ENCODE data around the gene VPS37B. TPM values are rescaled to one million over a fixed set of nuclear protein-coding genes. Genes with fewer than 3 reads are reported as not detected.
A peak's percentile ranks its signal among the peaks of the same experiment; 100 is the strongest.

The VPS37B gene
- total and polyA plus RNA-seq, 3 experiments from 2014 or later = 19.3 to 30.6 (median 19.9) TPM

DNA sequence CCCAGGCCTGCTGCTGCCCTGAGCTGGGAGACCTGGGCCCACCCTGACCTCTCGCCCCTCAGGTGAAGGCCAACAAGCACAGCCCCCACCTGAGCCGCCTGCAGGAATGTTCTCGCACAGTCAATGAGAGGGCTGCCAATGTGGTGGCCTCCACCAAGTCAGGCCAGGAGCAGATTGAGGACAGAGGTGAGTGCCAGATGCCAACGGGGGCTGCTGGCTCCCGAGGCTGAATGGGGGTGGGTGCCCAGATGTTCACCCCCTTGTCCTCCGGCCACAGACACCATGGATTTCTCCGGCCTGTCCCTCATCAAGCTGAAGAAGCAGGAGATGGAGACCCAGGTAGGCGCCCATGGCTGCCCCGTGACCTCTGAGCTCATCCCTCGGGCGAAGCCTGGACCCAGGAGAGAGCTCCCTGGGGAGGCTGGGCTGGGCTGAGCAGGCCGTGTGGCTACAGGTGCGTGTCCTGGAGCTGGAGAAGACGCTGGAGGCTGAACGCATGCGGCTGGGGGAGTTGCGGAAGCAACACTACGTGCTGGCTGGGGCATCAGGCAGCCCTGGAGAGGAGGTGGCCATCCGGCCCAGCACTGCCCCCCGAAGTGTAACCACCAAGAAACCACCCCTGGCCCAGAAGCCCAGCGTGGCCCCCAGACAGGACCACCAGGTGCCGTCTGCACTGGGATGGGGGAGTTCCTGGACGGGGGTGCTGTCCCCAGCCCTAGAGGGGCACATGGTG is 34.9 kb downstream of the VPS37B start:
- no peaks in the 10 kb centered on the region for H3K27me3 Mint-ChIP-seq
- H3K27ac Mint-ChIP-seq = peak overlapping the region in 3 of 8 donors; percentile 6 to 69 (median 54)
- Histone ChIP-seq H3K36me3 (ENCODE audit: insufficient read depth, low read length) (no peaks in the 10 kb centered on the region), H3K27me3 (ENCODE audit: insufficient read depth, low read length, poor library complexity, severe bottlenecking) (no peaks in the 10 kb centered on the region), H3K9me3 (ENCODE audit: low read length) (no peaks in the 10 kb centered on the region), H3K4me1 (ENCODE audit: insufficient read depth, low read length) (no peaks in the 10 kb centered on the region), H3K27ac (ENCODE audit: low read depth, low read length) (no peak overlapping the region), H3K4me3 (ENCODE audit: low read length) (no peak overlapping the region)
- ChIA-PET POLR2A (interaction anchor here (1.4 to 1.8 kb wide), 3 partner anchors 11 to 105 kb away, joined by 3 to 4 read pairs (median 4); partner anchors contain the start of gene ABCB9), CTCF (interaction anchor here (0.6 to 9.1 kb wide), 28 partner anchors 11 to 381 kb away, joined by 3 to 162 read pairs (median 4); partner anchors contain the start of genes ARL6IP4 and VPS37B)
- no peak overlapping the region for H3K4me3 Mint-ChIP-seq
- peaks cover 0 to 75% (median 2%) of the 10 kb centered on the region in 3 donors for H3K36me3 Mint-ChIP-seq
- H3K4me1 Mint-ChIP-seq = peaks cover 1 to 13% (median 7%) of the 10 kb centered on the region in 3 donors
- H3K9me3 Mint-ChIP-seq = no peaks in the 10 kb centered on the region
- DNase-seq = no peak

GRCh38 chr12:122860040-122860853 is 35.7 kb downstream of the VPS37B start:
- POLR2A ChIA-PET = interaction anchor here (0.6 to 1.8 kb wide), 5 partner anchors 11 to 106 kb away, joined by 3 to 12 read pairs (median 4); partner anchors contain the start of gene ABCB9
- H3K36me3 ChIP-seq (ENCODE audit: insufficient read depth, low read length) = no peaks in the 10 kb centered on the region
- Mint-ChIP-seq H3K27me3 (no peaks in the 10 kb centered on the region), H3K4me1 (peaks cover 1 to 13% (median 7%) of the 10 kb centered on the region in 3 donors), H3K27ac (peak overlapping the region in 4 of 8 donors; percentile 54 to 85 (median 58)), H3K4me3 (peak overlapping the region in 1 of 7 donors; percentile 70), H3K36me3 (peaks cover 0 to 76% (median 2%) of the 10 kb centered on the region in 3 donors), H3K9me3 (no peaks in the 10 kb centered on the region)
- no peaks in the 10 kb centered on the region for H3K27me3 ChIP-seq (ENCODE audit: insufficient read depth, low read length, poor library complexity, severe bottlenecking)
- no peaks in the 10 kb centered on the region for H3K4me1 ChIP-seq (ENCODE audit: insufficient read depth, low read length)
- no peak overlapping the region for H3K4me3 ChIP-seq (ENCODE audit: low read length)
- H3K27ac ChIP-seq (ENCODE audit: low read depth, low read length) = no peak overlapping the region
- CTCF ChIA-PET = interaction anchor here (0.6 to 9.1 kb wide), 33 partner anchors 9 to 381 kb away, joined by 3 to 162 read pairs (median 4); partner anchors contain the start of genes ARL6IP4, OGFOD2 and VPS37B
- DNase-seq = peak; percentile 64 to 85 (median 74)
- H3K9me3 ChIP-seq (ENCODE audit: low read length) = no peaks in the 10 kb centered on the region

- Mint-ChIP-seq H3K27me3 (no peaks in the 10 kb centered on the region), H3K36me3 (peaks cover 0 to 74% (median 2%) of the 10 kb centered on the region in 3 donors), H3K4me1 (peaks cover 0 to 8% (median 2%) of the 10 kb centered on the region in 3 donors), H3K9me3 (no peaks in the 10 kb centered on the region), H3K4me3 (peak overlapping the region in 1 of 7 donors; percentile 70), H3K27ac (peak overlapping the region in 2 of 8 donors; percentile 32 to 87)
- Histone ChIP-seq H3K9me3 (ENCODE audit: low read length) (no peaks in the 10 kb centered on the region), H3K4me3 (ENCODE audit: low read length) (no peak overlapping the region), H3K27ac (ENCODE audit: low read depth, low read length) (no peak overlapping the region), H3K36me3 (ENCODE audit: insufficient read depth, low read length) (no peaks in the 10 kb centered on the region), H3K27me3 (ENCODE audit: insufficient read depth, low read length, poor library complexity, severe bottlenecking) (no peaks in the 10 kb centered on the region), H3K4me1 (ENCODE audit: insufficient read depth, low read length) (no peaks in the 10 kb centered on the region)
- ChIA-PET POLR2A (interaction anchor here (0.6 to 1.5 kb wide), 4 partner anchors 23 to 84 kb away, joined by 3 to 12 read pairs (median 6); no protein-coding TSS in a partner anchor), CTCF (interaction anchor here (0.6 to 9.1 kb wide), 9 partner anchors 8 to 115 kb away, joined by 3 to 162 read pairs (median 4); partner anchors contain the start of gene OGFOD2)
- DNase-seq = no peak
These were observed 36.5 kb downstream of the VPS37B start for GRCh38 chr12:122859303-122860039.

- no peak for DNase-seq
- Histone ChIP-seq H3K36me3 (ENCODE audit: insufficient read depth, low read length) (no peaks in the 10 kb centered on the region), H3K4me1 (ENCODE audit: insufficient read depth, low read length) (no peaks in the 10 kb centered on the region), H3K4me3 (ENCODE audit: low read length) (no peak overlapping the region), H3K27ac (ENCODE audit: low read depth, low read length) (no peak overlapping the region), H3K9me3 (ENCODE audit: low read length) (no peaks in the 10 kb centered on the region), H3K27me3 (ENCODE audit: insufficient read depth, low read length, poor library complexity, severe bottlenecking) (no peaks in the 10 kb centered on the region)
- ChIA-PET CTCF (interaction anchor here (0.9 to 9.1 kb wide), 6 partner anchors 10 to 93 kb away, joined by 3 to 162 read pairs (median 8); no protein-coding TSS in a partner anchor), POLR2A (no interaction called here)
- Mint-ChIP-seq H3K9me3 (no peaks in the 10 kb centered on the region), H3K4me3 (no peak overlapping the region), H3K4me1 (peaks cover 0 to 7% (median 0%) of the 10 kb centered on the region in 3 donors), H3K27me3 (no peaks in the 10 kb centered on the region), H3K27ac (peak overlapping the region in 1 of 8 donors; percentile 79), H3K36me3 (peaks cover 0 to 75% (median 2%) of the 10 kb centered on the region in 3 donors)
These were observed 37.2 kb downstream of the VPS37B start for GRCh38 chr12:122858591-122859302.

DNA sequence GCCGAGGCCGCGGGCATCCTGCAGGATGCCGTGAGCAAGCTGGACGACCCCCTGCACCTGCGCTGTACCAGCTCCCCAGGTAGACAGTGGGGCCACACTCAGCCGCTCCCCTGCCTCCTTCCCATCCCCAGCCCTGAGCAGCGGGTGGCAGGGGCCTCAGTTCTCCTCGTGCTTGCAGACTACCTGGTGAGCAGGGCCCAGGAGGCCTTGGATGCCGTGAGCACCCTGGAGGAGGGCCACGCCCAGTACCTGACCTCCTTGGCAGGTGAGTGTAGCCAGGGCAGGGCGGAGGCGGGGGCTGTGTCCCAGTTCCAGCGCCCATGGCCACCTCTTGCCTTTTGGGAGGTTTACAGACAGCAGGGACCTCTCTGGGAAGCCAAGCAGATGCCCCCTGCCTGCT is 37.8 kb downstream of the VPS37B start:
- ChIA-PET CTCF (interaction anchor here (1.7 to 9.1 kb wide), 3 partner anchors 64 to 380 kb away, joined by 4 to 162 read pairs (median 9); no protein-coding TSS in a partner anchor), POLR2A (interaction anchor here (0.6 kb wide), 1 partner anchor 22 kb away, joined by 10 read pairs; no protein-coding TSS in a partner anchor)
- Histone ChIP-seq H3K27ac (ENCODE audit: low read depth, low read length) (no peak overlapping the region), H3K27me3 (ENCODE audit: insufficient read depth, low read length, poor library complexity, severe bottlenecking) (no peaks in the 10 kb centered on the region), H3K9me3 (ENCODE audit: low read length) (no peaks in the 10 kb centered on the region), H3K36me3 (ENCODE audit: insufficient read depth, low read length) (no peaks in the 10 kb centered on the region), H3K4me1 (ENCODE audit: insufficient read depth, low read length) (no peaks in the 10 kb centered on the region), H3K4me3 (ENCODE audit: low read length) (no peak overlapping the region)
- no peaks in the 10 kb centered on the region for H3K9me3 Mint-ChIP-seq
- DNase-seq = no peak
- peaks cover 0 to 73% (median 2%) of the 10 kb centered on the region in 3 donors for H3K36me3 Mint-ChIP-seq
- no peak overlapping the region for H3K4me3 Mint-ChIP-seq
- no peak overlapping the region for H3K27ac Mint-ChIP-seq
- no peaks in the 10 kb centered on the region for H3K27me3 Mint-ChIP-seq
- peaks cover 0 to 7% (median 0%) of the 10 kb centered on the region in 3 donors for H3K4me1 Mint-ChIP-seq

DNA sequence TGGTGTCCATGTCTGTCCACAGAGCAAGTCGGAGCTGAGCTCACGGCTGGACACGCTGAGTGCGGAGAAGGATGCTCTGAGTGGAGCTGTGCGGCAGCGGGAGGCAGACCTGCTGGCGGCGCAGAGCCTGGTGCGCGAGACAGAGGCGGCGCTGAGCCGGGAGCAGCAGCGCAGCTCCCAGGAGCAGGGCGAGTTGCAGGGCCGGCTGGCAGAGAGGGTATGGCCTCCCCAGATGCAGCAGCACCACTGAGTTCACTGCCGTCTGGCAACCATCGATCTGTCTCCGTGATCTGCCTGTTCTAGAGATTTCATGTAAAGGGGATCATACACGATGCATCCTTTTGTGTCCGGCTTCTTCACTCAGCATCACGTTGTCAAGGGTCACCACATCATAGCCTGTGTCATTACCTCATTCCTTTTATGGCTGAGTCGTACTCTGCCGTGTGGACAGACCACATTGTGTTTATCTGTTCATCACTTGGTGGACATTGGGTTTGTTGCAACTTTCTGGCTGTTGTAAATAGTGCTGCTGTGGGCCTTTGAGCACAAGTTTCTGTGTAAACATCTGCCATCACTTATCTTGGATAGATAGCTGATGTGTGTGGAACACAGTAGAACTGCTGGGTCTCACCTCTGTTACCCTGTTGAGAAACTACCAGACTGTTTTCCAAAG is 38.8 kb downstream of the VPS37B start:
- no peaks in the 10 kb centered on the region for H3K27me3 Mint-ChIP-seq
- Histone ChIP-seq H3K4me3 (ENCODE audit: low read length) (no peak overlapping the region), H3K9me3 (ENCODE audit: low read length) (no peaks in the 10 kb centered on the region), H3K27me3 (ENCODE audit: insufficient read depth, low read length, poor library complexity, severe bottlenecking) (no peaks in the 10 kb centered on the region), H3K36me3 (ENCODE audit: insufficient read depth, low read length) (no peaks in the 10 kb centered on the region), H3K4me1 (ENCODE audit: insufficient read depth, low read length) (no peaks in the 10 kb centered on the region), H3K27ac (ENCODE audit: low read depth, low read length) (no peak overlapping the region)
- no peaks in the 10 kb centered on the region for H3K9me3 Mint-ChIP-seq
- H3K27ac Mint-ChIP-seq = peak overlapping the region in 1 of 8 donors; percentile 16
- H3K4me1 Mint-ChIP-seq = peaks cover 0 to 7% (median 0%) of the 10 kb centered on the region in 3 donors
- ChIA-PET CTCF (interaction anchor here (1.6 to 9.1 kb wide), 4 partner anchors 63 to 381 kb away, joined by 4 to 162 read pairs (median 7); no protein-coding TSS in a partner anchor), POLR2A (interaction anchor here (0.5 to 0.6 kb wide), 2 partner anchors 46 to 82 kb away, joined by 3 to 4 read pairs; no protein-coding TSS in a partner anchor)
- H3K4me3 Mint-ChIP-seq = no peak overlapping the region
- DNase-seq = no peak
- peaks cover 0 to 74% (median 2%) of the 10 kb centered on the region in 3 donors for H3K36me3 Mint-ChIP-seq

Measured in CD8-positive, alpha-beta memory T cell (primary cell).